ENCODE results near the gene ABCC8.

GRCh38 chr11:17354601-17354991 lies 122.0 kb downstream of the ABCC8 start:
- TF ChIP-seq EZH2 (IDR thresholded peaks at IDR 0.05), result no peak
- TF ChIP-seq POLR2AphosphoS5 (IDR thresholded peaks at IDR 0.05; ENCODE audit: borderline replicate concordance, low read depth, low read length), result no peak

Measured in SK-N-MC (cell line).